ENCODE data around the gene SCO2.

Gene SCO2

DNA sequence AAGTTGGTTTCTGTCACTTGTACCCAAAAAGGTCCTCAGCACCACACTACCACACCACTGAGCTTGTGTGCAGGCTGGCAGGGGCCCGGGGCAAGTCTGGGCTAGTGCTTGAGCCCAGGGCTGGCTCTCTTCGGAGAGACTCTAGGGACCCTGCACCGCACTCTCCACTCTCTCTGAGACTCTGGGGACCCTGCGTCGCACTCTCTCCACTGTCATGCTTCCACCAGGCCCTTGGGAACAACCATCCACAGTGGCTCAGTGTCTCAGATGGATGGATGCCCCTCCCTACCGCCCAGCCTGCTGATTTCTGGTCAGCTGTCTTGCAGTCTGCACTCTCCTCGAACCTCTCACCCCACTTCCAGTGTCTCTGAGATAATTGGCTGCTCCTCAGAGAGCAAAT lies 48.5 kb downstream of the SCO2 start:
- CTCF ChIA-PET: interaction anchor here (3.0 kb wide), 1 partner anchor 21 kb away, joined by 10 read pairs; no protein-coding TSS in a partner anchor
- no peak for DNase-seq (ENCODE audit: extremely low spot score)
- POLR2A ChIA-PET: no interaction called here
- TF ChIP-seq, protein P1, sequence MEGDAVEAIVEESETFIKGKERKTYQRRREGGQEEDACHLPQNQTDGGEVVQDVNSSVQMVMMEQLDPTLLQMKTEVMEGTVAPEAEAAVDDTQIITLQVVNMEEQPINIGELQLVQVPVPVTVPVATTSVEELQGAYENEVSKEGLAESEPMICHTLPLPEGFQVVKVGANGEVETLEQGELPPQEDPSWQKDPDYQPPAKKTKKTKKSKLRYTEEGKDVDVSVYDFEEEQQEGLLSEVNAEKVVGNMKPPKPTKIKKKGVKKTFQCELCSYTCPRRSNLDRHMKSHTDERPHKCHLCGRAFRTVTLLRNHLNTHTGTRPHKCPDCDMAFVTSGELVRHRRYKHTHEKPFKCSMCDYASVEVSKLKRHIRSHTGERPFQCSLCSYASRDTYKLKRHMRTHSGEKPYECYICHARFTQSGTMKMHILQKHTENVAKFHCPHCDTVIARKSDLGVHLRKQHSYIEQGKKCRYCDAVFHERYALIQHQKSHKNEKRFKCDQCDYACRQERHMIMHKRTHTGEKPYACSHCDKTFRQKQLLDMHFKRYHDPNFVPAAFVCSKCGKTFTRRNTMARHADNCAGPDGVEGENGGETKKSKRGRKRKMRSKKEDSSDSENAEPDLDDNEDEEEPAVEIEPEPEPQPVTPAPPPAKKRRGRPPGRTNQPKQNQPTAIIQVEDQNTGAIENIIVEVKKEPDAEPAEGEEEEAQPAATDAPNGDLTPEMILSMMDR (IDR thresholded peaks at IDR 0.05; ENCODE audit: control extremely low read depth, extremely low read depth, low read depth, missing control alignments): no peak

DNA sequence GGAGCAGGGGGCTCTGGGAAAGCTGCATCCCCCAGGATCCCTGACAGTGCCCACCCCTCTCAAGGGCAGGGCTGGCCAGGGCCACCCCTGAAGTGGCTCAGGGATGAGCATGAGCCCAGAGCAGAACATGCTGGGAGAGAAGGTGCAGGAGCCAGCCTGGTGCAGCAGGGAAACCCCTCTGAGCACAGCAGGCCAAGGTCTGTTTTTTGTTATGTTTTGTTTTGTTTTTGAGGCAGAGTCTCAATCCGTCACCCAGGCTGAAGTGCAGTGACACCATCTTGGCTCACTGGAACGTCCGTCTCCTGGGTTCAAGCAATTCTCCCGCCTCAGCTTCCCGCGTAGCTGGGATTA lies 49.8 kb downstream of the SCO2 start:
- CTCF ChIA-PET: no interaction called here
- DNase-seq (ENCODE audit: extremely low spot score): no peak
- POLR2A ChIA-PET: no interaction called here
- TF ChIP-seq, protein P1 (IDR thresholded peaks at IDR 0.05; ENCODE audit: control extremely low read depth, extremely low read depth, low read depth, missing control alignments): no peak

DNA sequence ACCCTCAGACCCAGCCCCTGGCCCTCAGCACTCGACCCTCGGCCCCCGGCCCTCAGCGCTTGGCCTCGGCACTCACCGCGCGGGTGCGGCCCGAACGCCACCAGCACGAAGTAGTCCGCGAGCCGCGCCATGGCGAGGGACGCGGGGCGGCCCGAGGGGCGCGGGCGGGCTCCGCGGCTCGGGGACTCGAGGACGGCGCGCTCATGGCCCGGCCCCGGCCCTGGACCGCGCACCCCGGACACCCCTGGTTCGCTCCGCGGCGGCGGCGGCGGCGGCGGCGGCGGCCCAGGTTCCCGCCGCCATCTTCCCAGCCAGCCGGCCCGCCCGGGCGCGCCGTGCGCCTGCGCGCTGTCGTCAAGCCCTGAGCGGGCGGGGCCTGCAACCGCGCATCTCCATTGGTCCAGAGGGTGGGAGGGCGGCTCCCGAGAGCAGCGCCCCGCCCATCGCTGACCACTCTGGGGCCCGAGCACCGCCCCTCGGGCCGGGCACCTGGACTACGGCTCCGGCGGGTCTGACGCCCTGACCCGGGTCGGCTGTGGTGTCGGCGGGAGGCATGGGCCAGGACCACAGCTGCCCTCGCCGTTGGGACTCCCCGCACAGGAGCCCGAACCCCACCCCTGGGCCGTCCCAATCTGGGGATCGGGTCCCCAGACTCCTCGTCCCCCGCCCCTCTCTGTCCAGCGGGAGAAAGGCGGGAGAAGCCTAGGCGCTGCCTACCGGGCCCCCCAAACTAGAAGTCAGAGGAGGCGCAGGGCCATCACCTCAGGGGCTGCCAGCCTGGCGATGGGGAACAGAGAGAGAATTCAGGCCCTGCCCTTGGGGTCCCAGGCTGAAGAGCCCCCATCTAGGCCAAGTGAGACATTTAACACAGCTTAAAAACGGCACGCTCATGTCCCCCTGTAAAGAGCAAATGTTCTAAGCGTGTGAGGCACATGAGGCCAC lies 50.4 kb downstream of the SCO2 start, which contains the start of gene SBF1:
SBF1 (minus strand) TSS at position 326 of the 942 bp plus-strand sequence; CDS start at position 131, 195 bp downstream.
- ChIA-PET POLR2A (no interaction called here), CTCF (no interaction called here)
- peak; percentile 100 for DNase-seq (ENCODE audit: extremely low spot score)
- TF ChIP-seq, protein P1 (IDR thresholded peaks at IDR 0.05; ENCODE audit: control extremely low read depth, extremely low read depth, low read depth, missing control alignments): no peak

DNA sequence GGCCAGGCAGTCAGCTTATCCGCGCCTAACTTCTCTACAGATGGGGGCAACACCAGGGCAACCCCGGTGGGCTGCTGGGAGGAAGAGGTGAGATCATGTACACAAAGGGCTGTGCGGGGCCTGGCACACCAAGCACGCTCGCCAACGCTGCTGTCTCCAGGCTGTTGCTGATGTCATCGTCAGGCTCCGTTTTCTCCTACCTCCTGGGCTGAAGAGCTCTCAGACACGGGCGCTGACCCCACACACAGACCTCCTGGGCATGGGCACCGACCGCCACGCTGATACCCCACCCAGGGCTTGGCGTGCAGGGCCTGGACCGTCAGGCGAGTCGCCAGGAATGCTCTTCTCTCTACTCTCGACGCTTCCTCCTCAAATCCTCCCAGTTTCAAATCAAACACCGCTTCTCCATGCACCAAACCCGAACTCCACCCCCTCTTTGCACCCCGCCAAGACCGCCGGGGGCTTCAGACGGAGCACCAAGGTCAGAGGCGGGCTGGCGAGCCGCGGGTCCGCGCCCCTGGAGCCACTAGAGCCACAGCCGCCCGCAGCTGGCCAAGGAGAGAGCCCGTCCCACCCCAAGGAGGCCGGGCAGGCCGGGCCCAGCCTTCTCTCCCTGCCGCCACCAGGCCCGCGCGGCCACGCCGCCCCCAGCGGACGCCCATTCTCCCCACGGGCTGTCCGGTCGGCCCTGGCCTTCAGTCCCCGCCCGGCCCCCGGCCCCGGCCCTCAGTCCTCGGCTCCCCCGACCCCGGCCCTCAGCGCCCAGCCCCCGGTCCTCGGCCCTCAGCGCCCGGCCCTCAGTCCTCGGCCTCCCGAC lies 51.3 kb downstream of the SCO2 start:
- ChIA-PET CTCF (interaction anchor here (0.7 to 2.3 kb wide), 9 partner anchors 12 to 198 kb away, joined by 3 to 10 read pairs (median 4); partner anchors contain the start of genes ARSA, CHKB and SCO2), POLR2A (interaction anchor here (1.3 kb wide), 1 partner anchor 34 kb away, joined by 4 read pairs; the partner anchor contains the start of gene LMF2)
- DNase-seq (ENCODE audit: extremely low spot score): no peak
- TF ChIP-seq, protein P1 (IDR thresholded peaks at IDR 0.05; ENCODE audit: control extremely low read depth, extremely low read depth, low read depth, missing control alignments): no peak

Measured in GM10248 (cell line).